ENCODE measurements around the gene PDCD11.
"Not testable (repeated sequence)": the region's sequence is repeated elsewhere in the genome, so short reads cannot be mapped to it uniquely, and the experiment has no call there.

The PDCD11 gene

DNA sequence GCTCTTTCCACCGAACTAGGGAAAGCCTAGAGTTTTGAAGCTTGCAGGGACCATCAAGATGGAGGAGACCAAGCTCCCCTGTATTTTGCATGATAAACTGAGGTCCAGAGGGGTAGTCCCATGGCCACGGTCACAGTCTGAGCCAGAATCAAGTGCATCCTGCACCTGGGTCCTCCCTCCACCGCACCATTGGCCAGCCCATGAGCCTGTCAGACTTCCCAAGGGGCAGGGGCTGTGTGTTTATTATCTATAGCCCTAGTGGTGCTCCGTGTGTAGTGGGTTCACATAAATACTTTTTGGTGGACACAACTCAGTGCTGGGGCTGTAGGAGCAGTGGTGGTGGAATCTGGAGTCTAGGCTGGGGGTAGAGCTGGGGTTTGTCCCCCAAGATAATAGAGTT is 79.0 kb downstream of the PDCD11 start:
- no peak for DNase-seq

DNA sequence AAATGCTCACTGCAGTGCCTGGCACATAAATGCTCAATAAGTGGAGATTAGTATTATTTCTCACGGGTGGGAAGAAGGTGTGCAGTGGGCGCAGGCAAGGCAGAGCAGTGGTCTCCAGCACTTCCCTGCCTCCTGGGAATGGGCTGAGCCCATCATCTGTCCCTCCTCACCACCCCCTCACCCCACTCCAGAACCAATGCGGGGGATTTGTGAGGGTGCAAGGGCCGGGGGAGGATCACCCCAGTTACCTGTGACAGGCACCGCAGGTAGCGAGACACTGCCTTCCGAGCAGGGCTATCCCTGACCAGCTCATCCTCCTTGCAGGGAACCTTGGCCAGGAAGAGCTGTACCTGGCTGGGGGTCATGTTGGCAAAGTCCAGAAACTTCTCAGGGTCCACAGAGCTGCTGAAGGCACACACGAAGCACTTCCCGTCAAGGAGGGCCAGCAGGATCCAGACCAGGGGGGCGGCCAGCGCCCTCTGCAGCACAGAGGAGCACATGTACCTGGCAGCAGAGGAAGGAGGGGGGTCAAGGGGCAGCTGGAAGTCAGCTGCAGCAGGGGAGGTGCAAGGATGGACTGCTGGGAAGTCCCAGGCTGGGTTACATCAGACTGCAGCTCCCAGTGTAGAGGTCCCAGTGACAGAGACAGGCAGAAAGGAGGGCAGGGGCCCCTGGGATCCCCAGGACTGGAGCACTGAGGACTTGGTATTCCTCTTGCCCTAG is 79.8 kb downstream of the PDCD11 start:
- peak; percentile 20 to 66 for DNase-seq

DNA sequence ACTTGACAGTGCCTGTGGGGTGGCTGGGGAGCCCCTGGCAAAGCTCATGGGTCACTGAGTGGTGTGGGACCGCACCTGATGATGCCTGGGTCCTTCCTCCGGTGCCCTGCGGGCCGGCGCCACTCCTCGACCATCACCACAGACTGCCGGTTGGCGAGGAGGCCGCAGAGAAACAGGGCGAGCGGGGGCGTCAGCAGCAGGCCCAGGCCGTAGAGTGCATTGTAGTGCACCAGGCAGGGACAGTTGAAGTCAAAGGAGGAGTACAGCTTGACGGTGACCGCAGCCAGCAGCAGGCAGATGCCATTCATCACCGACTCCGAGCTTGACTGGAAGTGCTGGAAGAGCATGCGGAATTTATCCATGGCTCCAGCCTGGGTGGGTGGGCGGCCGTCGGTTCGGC is 82.2 kb downstream of the PDCD11 start:
- DNase-seq: no peak

DNA sequence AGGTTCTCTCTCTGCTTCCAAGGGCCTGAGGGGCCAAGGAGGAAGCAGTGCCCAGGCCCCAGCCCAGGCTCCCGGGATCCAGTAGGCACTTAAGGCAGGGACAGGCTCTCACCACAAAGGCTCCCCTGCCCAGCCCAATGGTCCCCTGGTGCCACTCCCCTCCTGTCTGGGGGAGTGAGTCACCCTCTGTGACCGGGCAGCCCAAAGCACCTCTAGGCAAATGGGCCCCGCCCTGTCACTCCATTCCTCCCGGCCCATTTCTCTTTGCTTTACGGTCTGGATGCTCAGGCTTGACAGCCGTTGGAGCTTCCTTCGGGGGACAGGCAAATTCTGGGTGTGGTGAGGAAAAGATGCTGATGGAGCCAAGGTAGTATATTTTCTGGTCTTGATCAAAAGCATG is 82.7 kb downstream of the PDCD11 start, which contains the start of gene CALHM3:
Gene CALHM3 (minus strand): TSS at position 106 of the 400 bp plus-strand sequence. CDS start 208 bp downstream, outside the sequence.
- no peak for DNase-seq

DNA sequence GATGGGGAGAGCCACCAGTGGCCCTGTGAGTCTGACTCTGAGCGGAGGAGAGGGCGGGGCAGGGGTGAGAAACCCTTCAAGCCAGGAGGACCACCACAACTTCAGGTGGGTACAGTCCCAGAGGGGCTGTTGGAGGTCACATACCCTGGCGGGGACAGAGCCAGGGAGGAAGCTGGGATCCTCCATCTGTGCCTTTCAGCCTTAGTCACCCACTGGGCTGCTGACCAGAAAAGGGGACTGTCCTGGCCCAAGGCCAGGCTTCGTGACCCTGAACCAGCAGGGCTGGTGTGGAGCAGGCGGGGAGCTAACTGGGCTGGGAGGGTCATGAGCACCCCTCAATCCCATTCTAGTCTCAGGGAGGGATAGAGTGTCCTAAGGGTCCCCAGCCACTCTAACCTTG is 84.1 kb downstream of the PDCD11 start:
- DNase-seq: no peak

DNA sequence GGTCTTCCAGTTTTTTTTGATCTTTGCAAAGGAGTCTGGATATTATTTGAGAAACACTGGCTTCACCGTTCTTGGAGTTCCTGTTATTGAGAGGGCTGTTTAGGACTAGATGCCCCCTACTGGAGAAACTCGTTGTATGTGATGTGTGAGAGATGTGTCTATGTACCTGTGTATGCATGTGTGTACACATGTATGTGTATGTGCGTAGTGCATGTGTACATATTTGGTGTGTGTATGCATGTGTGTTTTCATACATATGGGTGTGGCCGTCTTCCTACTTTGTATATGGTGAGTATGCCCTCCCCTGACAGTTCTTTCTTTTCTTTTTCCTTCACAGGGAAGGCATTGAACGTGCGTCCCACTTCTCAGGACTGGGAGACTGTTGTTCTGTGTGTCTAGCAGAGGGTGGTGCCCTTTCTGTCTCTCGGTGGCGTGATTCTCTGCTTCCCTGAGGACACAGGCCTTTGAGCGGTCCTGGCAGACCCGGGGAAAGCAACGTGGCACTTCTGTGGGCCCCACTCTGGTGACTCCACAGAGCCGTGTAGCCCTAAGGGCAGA is 85.6 kb downstream of the PDCD11 start:
- DNase-seq: peak; percentile 80 to 83

DNA sequence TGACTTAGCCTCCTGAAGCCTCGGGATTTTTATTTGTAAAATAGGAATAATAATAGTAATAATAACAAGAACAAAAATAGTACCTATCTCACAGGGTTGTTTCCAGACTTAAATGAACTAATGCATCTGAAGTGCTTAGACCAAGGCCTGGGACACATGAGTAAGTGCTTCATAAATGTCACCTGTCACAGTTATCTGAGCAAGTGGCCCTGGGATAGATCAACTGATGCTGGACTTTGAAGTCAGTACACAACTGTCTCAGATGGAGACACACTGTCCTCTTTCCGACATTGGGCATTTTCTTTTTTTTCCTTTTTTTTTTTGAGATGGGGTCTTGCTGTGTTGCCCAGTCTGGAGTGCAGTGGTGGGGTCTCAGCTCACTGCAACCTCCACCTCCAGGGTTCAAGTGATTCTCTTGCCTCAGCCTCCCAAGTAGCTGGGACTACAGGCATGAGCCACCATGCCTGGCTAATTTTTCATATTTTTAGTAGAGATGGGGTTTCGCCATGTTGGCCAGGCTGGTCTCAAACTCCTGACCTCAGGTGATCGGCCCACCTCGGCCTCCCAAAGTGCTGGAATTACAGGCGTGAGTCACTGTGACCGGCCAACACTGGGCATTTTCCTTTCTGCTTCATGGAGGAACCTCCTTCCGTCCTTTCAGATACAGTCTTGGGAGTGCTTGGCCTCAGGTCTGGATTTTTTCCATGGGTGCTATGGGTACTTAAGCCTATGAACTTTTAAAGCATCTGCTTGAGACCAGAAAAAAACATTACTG is 90.4 kb downstream of the PDCD11 start:
- not testable (repeated sequence) for DNase-seq

DNA sequence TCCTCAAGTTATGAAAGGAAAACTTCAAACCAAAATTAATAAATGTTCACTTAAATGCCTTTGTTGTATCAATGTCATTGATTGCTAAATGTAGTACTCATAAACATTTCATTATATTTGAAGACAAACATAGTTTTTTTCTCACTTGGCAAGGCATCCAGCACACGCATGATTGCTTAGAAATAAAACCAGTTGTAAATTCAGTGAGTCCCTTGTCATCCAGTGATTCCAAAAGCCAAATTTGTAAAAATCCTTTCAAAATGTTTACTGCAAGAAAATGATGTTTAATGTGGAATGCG is 90.9 kb downstream of the PDCD11 start:
- no peak for DNase-seq

DNA sequence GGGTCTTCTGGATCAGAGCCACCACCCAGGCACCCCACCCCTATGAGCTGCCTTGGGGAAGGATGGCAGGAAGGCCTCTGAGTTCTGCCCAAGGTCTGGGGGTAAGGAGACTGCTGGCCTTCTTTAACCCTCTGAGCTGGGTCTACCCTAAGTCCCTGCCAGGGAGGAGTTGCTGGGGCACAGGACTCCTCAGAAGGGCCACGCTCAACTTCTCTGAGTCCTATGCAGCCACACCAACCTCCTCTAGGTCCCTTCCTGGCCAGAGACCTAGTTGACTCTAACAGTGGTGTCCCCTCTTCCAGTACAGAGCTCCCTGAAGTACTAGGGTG is 94.5 kb downstream of the PDCD11 start:
- DNase-seq: no peak

DNA sequence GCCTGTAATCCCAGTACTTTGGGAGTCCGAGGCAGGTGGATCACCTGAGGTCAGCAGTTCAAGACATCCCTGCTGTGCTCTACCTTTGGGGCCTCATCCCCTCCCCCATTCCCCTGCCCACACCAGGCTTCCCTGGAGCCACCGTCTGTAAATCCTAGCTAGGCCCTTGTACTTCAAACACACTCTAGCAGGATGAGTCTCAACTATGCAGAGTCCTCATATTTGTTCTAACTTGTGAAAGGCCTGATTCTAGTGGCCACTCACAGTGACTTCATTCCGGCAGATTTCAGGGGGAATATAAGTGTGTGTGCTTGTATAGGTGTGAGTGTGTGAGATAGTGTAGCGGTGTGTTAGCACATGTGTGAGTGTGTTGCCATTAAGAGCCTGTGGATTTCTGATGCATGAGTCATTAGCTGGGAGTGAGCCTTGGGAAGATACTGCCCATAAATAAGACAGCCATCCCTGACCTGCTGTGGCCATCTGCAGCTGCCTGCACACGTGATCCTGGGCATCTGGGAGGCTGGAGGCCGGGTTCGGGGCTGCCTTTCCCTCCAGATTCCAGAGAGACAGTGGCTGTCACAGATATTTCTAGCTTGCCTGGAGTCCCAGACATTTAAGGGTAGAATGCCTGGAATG is 95.4 kb downstream of the PDCD11 start:
- DNase-seq: no peak

DNA sequence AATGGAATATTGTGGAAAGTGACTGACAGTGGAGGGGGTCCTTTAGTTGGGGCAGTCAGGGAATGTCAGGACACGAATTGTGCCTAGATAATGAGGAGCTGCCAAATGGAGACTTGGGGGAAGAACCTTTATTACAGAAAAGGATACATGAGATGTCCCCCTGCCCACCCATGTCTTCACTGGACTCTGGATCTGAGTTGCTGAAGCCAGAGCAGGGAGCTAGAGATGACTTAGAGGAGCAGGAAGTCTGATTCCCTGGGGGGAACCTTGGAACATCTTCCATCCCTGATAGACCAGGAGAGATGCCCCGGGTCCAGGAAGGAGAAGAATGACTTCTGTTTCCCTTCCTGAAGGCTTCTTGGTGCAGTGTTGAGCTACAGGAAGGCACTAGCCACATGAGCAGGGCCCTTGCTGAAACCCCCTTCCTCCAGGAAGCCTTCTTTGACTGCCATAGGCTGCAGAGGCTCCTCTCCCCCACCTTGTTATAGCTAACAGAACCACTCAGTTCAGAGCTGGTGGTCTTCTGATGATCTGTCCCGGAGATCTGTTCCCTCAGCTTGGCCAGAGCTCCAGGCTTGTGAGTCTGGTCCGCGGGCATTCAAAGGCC is 96.3 kb downstream of the PDCD11 start:
- DNase-seq: no peak

DNA sequence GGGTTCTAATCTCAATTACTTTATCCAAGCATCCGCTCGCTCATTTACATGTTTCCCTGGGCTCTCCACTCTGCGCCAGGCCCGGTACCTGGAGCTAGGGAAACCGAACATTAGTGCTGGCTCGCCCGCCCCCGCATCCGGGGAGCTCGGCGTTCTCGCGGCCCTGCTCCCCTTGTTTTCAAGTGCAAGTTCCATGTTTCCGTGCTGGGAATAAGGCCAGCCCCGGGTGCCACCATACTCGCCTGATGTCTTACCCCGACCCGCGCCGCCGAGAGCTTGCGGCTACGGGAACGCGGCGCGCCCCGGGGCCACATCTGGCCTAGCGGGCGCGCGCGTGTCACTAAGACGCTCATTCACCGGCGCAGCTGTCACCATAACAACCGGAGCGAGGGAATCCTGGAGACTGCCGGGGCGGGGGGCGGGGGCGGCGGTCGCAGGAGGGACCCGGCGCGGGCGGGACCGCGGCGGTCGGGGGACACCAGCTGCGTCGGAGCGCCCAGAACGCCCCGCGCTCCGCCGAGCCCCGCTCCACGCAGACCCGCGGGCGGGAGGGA is 97.0 kb downstream of the PDCD11 start, which contains the start of gene NEURL1:
Gene NEURL1 (plus strand): TSS at position 344 of the 554 bp plus-strand sequence. CDS start 683 bp downstream, outside the sequence.
- DNase-seq: no peak

DNA sequence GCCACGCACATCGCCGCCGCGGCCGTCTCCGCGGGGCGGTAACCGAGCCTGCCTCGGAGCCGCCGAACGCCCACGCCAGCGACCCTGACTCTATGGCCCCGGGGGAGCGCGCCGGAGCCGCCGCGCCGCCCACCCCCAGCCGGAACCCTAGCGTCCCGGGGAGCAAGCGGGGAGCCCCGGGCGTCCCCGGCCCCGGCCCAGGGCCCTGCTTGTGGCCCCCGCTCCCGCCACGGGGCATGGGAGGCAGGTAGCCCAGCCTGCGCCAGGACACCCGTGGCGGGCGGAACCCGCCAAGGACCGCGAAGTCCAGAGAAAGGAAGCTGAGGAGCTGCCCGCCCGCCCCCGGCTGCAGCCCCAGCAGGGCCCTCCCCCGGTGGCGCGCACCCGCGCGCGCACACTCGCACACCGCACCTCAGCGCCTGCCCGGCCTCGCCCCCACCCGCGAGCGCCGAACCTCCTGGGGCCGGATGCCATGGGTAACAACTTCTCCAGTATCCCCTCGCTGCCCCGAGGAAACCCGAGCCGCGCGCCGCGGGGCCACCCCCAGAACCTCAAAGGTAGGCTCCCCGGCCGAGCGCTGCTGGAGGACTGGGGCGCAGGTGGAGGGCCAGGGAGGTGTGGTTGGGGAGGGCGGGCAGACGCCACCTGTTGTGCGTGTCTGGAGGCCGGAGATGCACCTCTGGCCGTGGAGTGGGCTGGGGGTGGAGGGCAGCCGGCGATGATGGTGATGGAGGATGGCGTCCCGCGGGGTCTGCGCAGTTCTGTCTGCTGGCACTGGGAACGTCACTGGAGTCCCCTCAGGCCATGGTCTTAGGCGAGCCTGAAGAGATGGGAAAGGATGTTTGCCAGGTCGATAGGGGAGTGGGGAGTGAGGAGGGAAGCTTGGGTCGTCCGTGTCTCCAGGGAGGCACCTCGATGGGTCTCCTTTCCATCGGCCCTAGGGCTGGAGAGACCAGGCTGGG is 97.8 kb downstream of the PDCD11 start:
- DNase-seq: peak in 1 of 2 donors; percentile 34

DNA sequence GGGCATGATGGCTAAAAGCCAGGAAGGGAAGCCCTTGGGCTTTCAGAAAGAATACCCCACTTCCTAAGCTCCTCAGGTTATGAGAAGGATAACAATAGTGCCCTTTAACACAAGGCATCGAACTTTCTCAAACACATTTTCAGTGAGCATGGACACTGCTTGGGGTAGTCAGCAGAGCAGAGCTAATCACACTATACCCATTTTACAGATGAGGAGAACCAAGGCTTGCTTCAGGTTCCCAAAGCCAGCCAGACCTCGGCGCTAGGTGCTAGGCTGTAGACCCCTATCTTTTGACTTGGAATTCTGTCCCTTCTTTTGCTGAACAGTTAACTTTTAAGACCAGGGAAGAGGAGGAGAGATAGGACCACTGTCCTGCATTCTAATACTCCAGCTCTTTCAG is 98.9 kb downstream of the PDCD11 start:
- DNase-seq: no peak

Measured in inflammatory macrophage (primary cell).